Tibial nerve (tissue), 4 donors: Measurements from ENCODE around the gene ARMC8. TPM values are rescaled to one million over a fixed set of nuclear protein-coding genes. Genes with fewer than 3 reads are reported as not detected.

Experiments
- DNase-seq, 2 donors: peaks; one replicate each; pipeline ENCODE4 v3.0.0-alpha.2; 2019; ENCODE audit warnings: low spot score in 2 of 2
- H3K27ac ChIP-seq, 4 donors: fragments of 200-600 bp; sonication (generic) in 3 of 4; one replicate each; pipeline ENCODE4 v1.5.1; 2017 to 2019; ENCODE audit warnings: mild to moderate bottlenecking in 1 of 4
- H3K27me3 ChIP-seq, 2 donors: fragments of 200-600 bp; sonication (generic) in 1 of 2; one replicate each; pipeline versions ENCODE4 v1.5.1 to v1.6.0; 2017 to 2019
- H3K36me3 ChIP-seq, 3 donors: fragments of 200-600 bp; sonication (generic); one replicate each; pipeline ENCODE4 v1.5.1; 2018 to 2019
- H3K4me1 ChIP-seq, 4 donors: fragments of 200-600 bp; sonication (generic) in 3 of 4; one replicate each; pipeline ENCODE4 v1.5.1; 2017 to 2019
- H3K4me3 ChIP-seq, 4 donors: fragments of 200-600 bp; sonication (generic) in 3 of 4; one replicate each; pipeline ENCODE4 v1.5.1; 2017 to 2019; ENCODE audit warnings: mild to moderate bottlenecking in 1 of 4, moderate library complexity in 1 of 4
- H3K9me3 ChIP-seq, 4 donors: fragments of 200-600 bp; sonication (generic) in 3 of 4; one replicate each; pipeline ENCODE4 v1.5.1; 2017 to 2019
- EP300 ChIP-seq, 2 donors: sonication (generic); formaldehyde crosslinking; IDR thresholded peaks; one replicate each; pipeline ENCODE4 v1.6.1; 2017; ENCODE audit warnings: antibody characterized with exemption in 2 of 2, mild to moderate bottlenecking in 1 of 2
- POLR2A ChIP-seq, 2 donors: fragments of 450-650 bp; IDR thresholded peaks; one replicate each; pipeline ENCODE4 v1.6.1; 2017; ENCODE audit warnings: antibody characterized with exemption in 2 of 2, mild to moderate bottlenecking in 2 of 2, moderate library complexity in 2 of 2
- WGBS, 2 donors: methylation state at CpG; one replicate each; pipeline ENCODE4 v1.1.5; 2018; 5-methylcytosine and 5-hydroxymethylcytosine counted together
- total RNA-seq, 4 donors: library from RNA; depleted of rRNA; stranded (reverse); fragments of >200 nt; gene quantifications; one replicate each; pipeline ENCODE4 v1.1.0, GENCODE V29; 2016
- TF ChIP-seq, protein P1 (sequence below), 5 experiments: fragments of 200-600 bp in 3 of 5; fragments of 450-650 bp in 2 of 5; sonication (generic) in 3 of 5; IDR thresholded peaks; one replicate each; pipeline ENCODE4 v1.5.1; 2016 to 2019; ENCODE audit warnings: antibody characterized with exemption in 5 of 5, mild to moderate bottlenecking in 3 of 5, moderate library complexity in 2 of 5

The ARMC8 gene
- total RNA-seq, 4 donors from 2014 or later: 47.3 to 69.6 (median 55.7) TPM

DNA sequence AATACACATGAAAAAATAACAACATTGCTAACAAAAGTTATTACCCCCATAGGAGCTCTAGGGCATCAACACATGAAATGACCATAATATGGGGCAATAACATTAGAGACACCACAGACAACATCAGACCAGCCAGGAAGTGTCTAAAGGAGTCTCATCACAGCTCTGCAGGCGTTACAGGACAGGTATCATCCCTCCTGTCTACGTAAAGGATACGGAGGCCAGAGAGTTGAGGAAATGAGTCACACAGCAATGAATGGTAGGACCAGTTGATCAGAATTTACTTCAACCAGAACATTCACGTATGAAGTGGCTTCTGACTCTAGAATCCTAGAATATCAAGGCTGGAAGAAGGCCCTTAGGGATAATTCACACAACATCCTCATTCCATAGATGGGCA, 140.7 kb downstream of the ARMC8 start:
- TF ChIP-seq POLR2A (IDR thresholded peaks at IDR 0.05) (no peak), EP300 (IDR thresholded peaks at IDR 0.05) (no peak)
- TF ChIP-seq, protein P1, sequence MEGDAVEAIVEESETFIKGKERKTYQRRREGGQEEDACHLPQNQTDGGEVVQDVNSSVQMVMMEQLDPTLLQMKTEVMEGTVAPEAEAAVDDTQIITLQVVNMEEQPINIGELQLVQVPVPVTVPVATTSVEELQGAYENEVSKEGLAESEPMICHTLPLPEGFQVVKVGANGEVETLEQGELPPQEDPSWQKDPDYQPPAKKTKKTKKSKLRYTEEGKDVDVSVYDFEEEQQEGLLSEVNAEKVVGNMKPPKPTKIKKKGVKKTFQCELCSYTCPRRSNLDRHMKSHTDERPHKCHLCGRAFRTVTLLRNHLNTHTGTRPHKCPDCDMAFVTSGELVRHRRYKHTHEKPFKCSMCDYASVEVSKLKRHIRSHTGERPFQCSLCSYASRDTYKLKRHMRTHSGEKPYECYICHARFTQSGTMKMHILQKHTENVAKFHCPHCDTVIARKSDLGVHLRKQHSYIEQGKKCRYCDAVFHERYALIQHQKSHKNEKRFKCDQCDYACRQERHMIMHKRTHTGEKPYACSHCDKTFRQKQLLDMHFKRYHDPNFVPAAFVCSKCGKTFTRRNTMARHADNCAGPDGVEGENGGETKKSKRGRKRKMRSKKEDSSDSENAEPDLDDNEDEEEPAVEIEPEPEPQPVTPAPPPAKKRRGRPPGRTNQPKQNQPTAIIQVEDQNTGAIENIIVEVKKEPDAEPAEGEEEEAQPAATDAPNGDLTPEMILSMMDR (IDR thresholded peaks at IDR 0.05): no peak
- H3K9me3 ChIP-seq: no peaks in the 10 kb centered on the region
- WGBS, 2 donors: 88 to 91% methylated on average over 4 of the region's 4 CpGs
- H3K27ac ChIP-seq: no peak overlapping the region
- H3K36me3 ChIP-seq: no peaks in the 10 kb centered on the region
- H3K4me3 ChIP-seq: no peak overlapping the region
- DNase-seq: no peak
- H3K4me1 ChIP-seq: peaks cover 0 to 28% (median 3%) of the 10 kb centered on the region in 4 donors
- no peaks in the 10 kb centered on the region for H3K27me3 ChIP-seq

DNA sequence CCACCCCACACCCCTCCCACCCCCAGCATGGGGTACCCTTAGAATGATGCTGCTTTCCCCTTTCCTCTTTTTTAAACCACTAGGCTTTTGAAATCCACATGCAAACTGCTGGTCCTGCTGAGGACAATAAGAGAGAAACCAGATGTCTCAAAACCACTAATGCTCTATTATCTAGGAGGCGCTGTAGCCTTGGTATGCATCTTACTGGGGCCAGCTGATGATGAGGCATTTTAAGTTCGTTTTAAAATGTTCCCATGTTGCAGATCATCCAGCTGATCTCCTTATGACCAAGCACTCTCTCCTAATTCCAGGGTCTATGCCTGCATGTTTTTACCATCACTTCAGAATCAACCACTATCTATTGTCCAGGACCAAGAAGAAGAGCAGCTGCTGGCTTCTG, 141.2 kb downstream of the ARMC8 start:
- no peaks in the 10 kb centered on the region for H3K36me3 ChIP-seq
- no peak overlapping the region for H3K4me3 ChIP-seq
- no peak for DNase-seq
- no peak for TF ChIP-seq POLR2A (IDR thresholded peaks at IDR 0.05)
- TF ChIP-seq, protein P1 (IDR thresholded peaks at IDR 0.05): peak in 1 of 5 experiments; percentile 19
- no peak for TF ChIP-seq EP300 (IDR thresholded peaks at IDR 0.05)
- H3K9me3 ChIP-seq: no peaks in the 10 kb centered on the region
- no peak overlapping the region for H3K27ac ChIP-seq
- H3K4me1 ChIP-seq: peaks cover 0 to 28% (median 3%) of the 10 kb centered on the region in 4 donors
- 28 to 30% methylated on average over 2 of the region's 2 CpGs for WGBS, 2 donors
- no peaks in the 10 kb centered on the region for H3K27me3 ChIP-seq

DNA sequence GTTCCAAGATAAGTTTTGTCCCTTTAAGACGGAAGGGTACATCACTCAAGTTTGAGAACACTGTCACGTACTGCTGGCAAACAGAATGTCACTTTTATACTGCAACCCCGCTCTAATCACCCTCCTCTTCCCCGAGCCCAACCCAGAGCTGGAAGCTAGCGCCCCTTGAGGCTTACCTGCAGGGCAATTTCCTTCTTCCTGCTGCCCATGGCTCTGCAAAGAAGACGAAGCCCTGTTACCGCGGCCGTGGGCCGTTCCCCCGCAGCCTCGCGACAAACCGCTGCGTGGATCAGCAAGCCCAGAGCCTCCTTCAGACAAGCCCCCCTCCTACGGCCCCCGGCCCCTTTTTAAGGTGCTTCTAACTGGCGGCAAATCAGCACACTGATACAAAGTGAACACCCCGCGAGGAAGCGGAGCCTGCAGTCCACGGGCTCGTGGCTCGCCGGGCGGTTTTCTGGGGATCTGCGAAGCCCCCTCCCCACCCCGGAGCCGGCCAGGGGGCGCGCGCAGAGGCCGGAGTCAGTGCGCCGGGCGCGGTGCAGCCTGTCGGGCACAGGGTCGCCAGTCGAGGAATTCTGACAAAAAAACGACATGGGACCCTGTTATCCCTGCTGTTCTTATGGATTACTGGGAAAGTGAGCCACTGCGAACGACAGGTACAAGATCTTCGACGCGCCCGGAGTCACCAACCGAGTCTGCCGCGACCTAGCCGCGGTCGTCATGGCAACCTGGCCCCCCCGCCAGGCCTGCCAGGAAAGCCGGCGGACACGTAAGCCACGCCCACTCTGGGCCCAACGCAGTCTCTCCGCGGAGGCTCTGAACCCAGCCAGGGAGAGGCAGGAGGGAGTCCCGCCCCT, 142.3 kb downstream of the ARMC8 start, which contains the start of gene NME9:
TSS of gene NME9 (minus strand) at position 725 of the 857 bp plus-strand sequence. CDS start at position 209, 516 bp downstream.
- WGBS, 2 donors: 1% methylated on average over 41 to 57 of the region's 62 CpGs
- peaks cover 0 to 24% (median 3%) of the 10 kb centered on the region in 4 donors for H3K4me1 ChIP-seq
- H3K27me3 ChIP-seq: no peaks in the 10 kb centered on the region
- no peak for TF ChIP-seq POLR2A (IDR thresholded peaks at IDR 0.05)
- peak in 1 of 2 donors; percentile 48 for TF ChIP-seq EP300 (IDR thresholded peaks at IDR 0.05)
- TF ChIP-seq, protein P1 (IDR thresholded peaks at IDR 0.05): peak in 4 of 5 experiments; percentile 38 to 51 (median 50)
- H3K27ac ChIP-seq: peak within 1 kb of the TSS; percentile 50 to 82 (median 63)
- peak; percentile 53 to 69 for DNase-seq
- no peaks in the 10 kb centered on the region for H3K36me3 ChIP-seq
- peak within 1 kb of the TSS; percentile 45 to 86 (median 70) for H3K4me3 ChIP-seq
- no peaks in the 10 kb centered on the region for H3K9me3 ChIP-seq

DNA sequence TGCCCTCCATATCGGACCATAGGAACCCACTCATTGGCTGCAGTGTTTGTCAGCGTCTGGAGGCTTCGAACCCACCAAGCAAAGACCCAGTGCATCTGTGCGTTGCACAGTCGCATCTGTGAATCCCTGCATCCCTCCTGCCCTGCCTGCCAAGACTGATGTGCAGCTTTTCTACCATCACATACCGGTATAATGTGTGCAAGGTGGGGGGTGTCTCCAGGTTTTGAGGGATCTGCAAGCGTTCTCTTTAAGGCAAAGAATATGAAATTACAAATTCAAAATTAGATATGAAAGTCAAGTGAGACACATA, 142.8 kb downstream of the ARMC8 start:
- Histone ChIP-seq H3K4me1 (peaks cover 0 to 20% (median 3%) of the 10 kb centered on the region in 4 donors), H3K4me3 (peak overlapping the region; percentile 45 to 86 (median 70)), H3K9me3 (no peaks in the 10 kb centered on the region), H3K27ac (peak overlapping the region in 2 of 4 donors; percentile 73 to 82), H3K36me3 (no peaks in the 10 kb centered on the region), H3K27me3 (no peaks in the 10 kb centered on the region)
- WGBS, 2 donors: 6 to 8% methylated on average over 6 to 7 of the region's 7 CpGs
- TF ChIP-seq, protein P1 (IDR thresholded peaks at IDR 0.05): no peak
- no peak for TF ChIP-seq EP300 (IDR thresholded peaks at IDR 0.05)
- no peak for TF ChIP-seq POLR2A (IDR thresholded peaks at IDR 0.05)
- DNase-seq: no peak
